Esophagus squamous epithelium (tissue), 4 donors: ENCODE measurements around the gene FANCD2.

Source experiments
- CTCF ChIP-seq, 6 experiments: fragments of 450-650 bp in 4 of 6; fragments of 200-600 bp in 2 of 6; sonication (generic) in 2 of 6; IDR thresholded peaks; one replicate each; pipeline ENCODE4 v1.5.1; 2016 to 2019; ENCODE audit warnings: antibody characterized with exemption in 6 of 6, mild to moderate bottlenecking in 4 of 6, moderate library complexity in 4 of 6
- POLR2A ChIP-seq, 4 donors: fragments of 450-650 bp; IDR thresholded peaks; one replicate each; pipeline ENCODE4 v1.6.1; 2017; ENCODE audit warnings: antibody characterized with exemption in 4 of 4, mild to moderate bottlenecking in 4 of 4, moderate library complexity in 3 of 4

- TF ChIP-seq POLR2A (IDR thresholded peaks at IDR 0.05) (no peak), CTCF (IDR thresholded peaks at IDR 0.05) (no peak)
Observed at GRCh38 chr3:10074666-10075065, 48.4 kb downstream of the FANCD2 start.
